Calu3 (cell line): ENCODE data around the gene JAZF1. TPM values are rescaled to one million over a fixed set of nuclear protein-coding genes. Genes with fewer than 3 reads are reported as not detected.
"Not testable (repeated sequence)": the region's sequence is repeated elsewhere in the genome, so short reads cannot be mapped to it uniquely, and the experiment has no call there.

Source experiments
- BruUV-seq: library from RNA; stranded (reverse); fragments of 400-500 nt; replicated peaks from 2 replicates; lab custom pipeline; 2021; lab: Mats Ljungman, UMichigan
- CTCF ChIA-PET: fragments of 300-600 bp; sonication (Branson Sonifier 250); formaldehyde crosslinking; loops from one replicate; lab custom pipeline; 2022; ENCODE audit warnings: antibody characterized with exemption; lab: Charles Lee
- DNase-seq: peaks from one replicate; pipeline ENCODE4 v3.0.0; 2022
- H3K27ac Mint-ChIP-seq: one replicate; pipeline ENCODE4 v1.8.0; 2022; ENCODE audit warnings: mixed read lengths; ENCODE audit not compliant: unreplicated experiment
- H3K27me3 Mint-ChIP-seq: one replicate; pipeline ENCODE4 v1.8.0; 2022; ENCODE audit warnings: mixed read lengths; ENCODE audit not compliant: unreplicated experiment
- H3K36me3 Mint-ChIP-seq: one replicate; pipeline ENCODE4 v1.8.0; 2022; ENCODE audit warnings: mild to moderate bottlenecking, moderate library complexity, mixed read lengths; ENCODE audit not compliant: insufficient read depth, unreplicated experiment
- H3K4me1 Mint-ChIP-seq: one replicate; pipeline ENCODE4 v1.8.0; 2022; ENCODE audit warnings: mild to moderate bottlenecking, low read depth, mixed read lengths; ENCODE audit not compliant: unreplicated experiment
- H3K4me3 Mint-ChIP-seq: one replicate; pipeline ENCODE4 v1.8.0; 2022; ENCODE audit warnings: mild to moderate bottlenecking, low read depth, moderate library complexity, mixed read lengths; ENCODE audit not compliant: unreplicated experiment
- H3K9me3 Mint-ChIP-seq: one replicate; pipeline ENCODE4 v1.8.0; 2022; ENCODE audit warnings: low read depth, mixed read lengths; ENCODE audit not compliant: unreplicated experiment
- CTCF ChIP-seq: fragments of 200-600 bp; IDR thresholded peaks from one replicate; pipeline ENCODE4 v1.8.0; 2022; ENCODE audit warnings: antibody characterized with exemption; ENCODE audit not compliant: unreplicated experiment
- intact Hi-C: fragments of 100-400 bp; cut with micrococcal nuclease; formaldehyde crosslinking; loops from one replicate; pipeline ENCODE4 v1.10.0; 2022; ENCODE audit not compliant: unreplicated experiment
- total RNA-seq: library from RNA; stranded (reverse); gene quantifications from 2 replicates; pipeline ENCODE4 v1.2.3, GENCODE V29; 2022

The JAZF1 gene
- total RNA-seq, 1 experiment from 2014 or later, result 10.7 TPM

DNA sequence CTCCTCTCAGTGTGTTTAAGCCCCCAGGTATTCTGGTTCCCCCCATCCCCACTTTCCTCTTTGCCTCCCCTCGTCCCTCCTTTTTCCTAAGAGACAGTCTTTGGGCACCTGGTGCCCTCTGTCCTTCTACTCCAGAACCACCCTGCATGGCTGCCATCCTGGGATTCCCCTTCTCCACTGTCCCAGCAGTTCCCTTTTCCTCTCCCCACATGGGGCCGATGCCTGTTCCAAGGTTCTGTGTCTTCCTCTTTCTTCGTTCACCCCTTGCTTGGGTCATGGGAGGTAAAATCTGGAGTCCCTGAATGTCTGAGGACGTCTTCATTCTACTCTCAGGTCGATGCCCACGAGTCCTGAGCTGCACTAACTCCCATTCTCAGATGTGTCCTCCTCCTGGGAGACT, 319.8 kb downstream of the JAZF1 start:
- H3K27ac Mint-ChIP-seq, result no peak overlapping the region
- no peak for TF ChIP-seq CTCF
- no peaks in the 10 kb centered on the region for H3K27me3 Mint-ChIP-seq
- H3K4me1 Mint-ChIP-seq, result no peaks in the 10 kb centered on the region
- no peaks in the 10 kb centered on the region for H3K9me3 Mint-ChIP-seq
- H3K4me3 Mint-ChIP-seq, result no peak overlapping the region
- intact Hi-C loops, result no loop called here
- CTCF ChIA-PET, result no interaction called here
- H3K36me3 Mint-ChIP-seq, result no peaks in the 10 kb centered on the region
- no peak for DNase-seq
- BruUV-seq, result no TSS peak

DNA sequence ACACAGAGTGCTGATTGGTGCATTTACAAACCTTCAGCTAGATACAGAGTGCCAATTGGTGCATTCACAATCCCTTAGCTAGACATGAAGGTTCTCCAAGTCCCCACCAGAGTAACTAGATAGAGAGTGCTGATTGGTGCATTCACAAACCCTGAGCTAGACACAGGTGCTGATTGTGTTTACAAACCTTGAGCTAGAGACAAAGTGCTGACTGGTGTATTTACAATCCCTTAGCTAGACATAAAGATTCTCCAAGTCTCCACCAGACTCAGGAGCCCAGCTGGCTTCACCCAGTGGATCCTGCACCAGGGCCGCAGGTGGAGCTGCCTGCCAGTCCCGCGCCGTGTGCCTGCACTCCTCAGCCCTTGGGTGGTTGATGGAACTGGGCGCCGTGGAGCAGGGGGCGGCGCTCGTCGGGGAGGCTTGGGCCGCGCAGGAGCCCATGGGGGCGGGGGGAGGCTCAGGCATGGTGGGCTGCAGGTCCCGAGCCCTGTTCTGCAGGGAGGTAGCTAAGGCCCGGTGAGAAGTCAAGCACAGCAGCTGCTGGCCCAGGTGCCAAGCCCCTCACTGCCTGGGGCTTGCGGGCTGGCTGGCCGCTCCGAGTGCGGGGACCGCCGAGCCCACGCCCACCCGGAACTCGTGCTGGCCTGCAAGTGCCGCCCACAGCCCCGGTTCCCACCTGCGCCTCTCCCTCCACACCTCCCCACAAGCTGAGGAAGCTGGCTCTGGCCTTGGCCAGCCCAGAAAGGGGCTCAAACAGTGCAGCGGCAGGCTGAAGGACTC, 323.7 kb downstream of the JAZF1 start:
- H3K36me3 Mint-ChIP-seq, CTCF ChIA-PET, DNase-seq, H3K27me3 Mint-ChIP-seq, H3K4me1 Mint-ChIP-seq, H3K9me3 Mint-ChIP-seq, H3K4me3 Mint-ChIP-seq, intact Hi-C loops, H3K27ac Mint-ChIP-seq, BruUV-seq: not testable (repeated sequence)

- BruUV-seq, result no TSS peak
- H3K27ac Mint-ChIP-seq, result no peak overlapping the region
- intact Hi-C loops, result no loop called here
- no peak for DNase-seq
- H3K4me3 Mint-ChIP-seq, result no peak overlapping the region
- peaks cover 5% of the 10 kb centered on the region for H3K9me3 Mint-ChIP-seq
- H3K27me3 Mint-ChIP-seq, result no peaks in the 10 kb centered on the region
- TF ChIP-seq CTCF, result no peak
- no peaks in the 10 kb centered on the region for H3K4me1 Mint-ChIP-seq
- CTCF ChIA-PET, result interaction anchor here (0.7 kb wide), 1 partner anchor 67 kb away, joined by 3 read pairs; no protein-coding TSS in a partner anchor
- no peaks in the 10 kb centered on the region for H3K36me3 Mint-ChIP-seq
These were observed 330.1 kb downstream of the JAZF1 start for GRCh38 chr7:27850531-27850930.

GRCh38 chr7:27846388-27846787, 334.2 kb downstream of the JAZF1 start:
- H3K36me3 Mint-ChIP-seq, result no peaks in the 10 kb centered on the region
- H3K9me3 Mint-ChIP-seq, result no peaks in the 10 kb centered on the region
- intact Hi-C loops, result no loop called here
- no TSS peak for BruUV-seq
- no peak overlapping the region for H3K4me3 Mint-ChIP-seq
- CTCF ChIA-PET, result interaction anchor here (0.6 to 1.1 kb wide), 2 partner anchors 13 to 900 kb away, joined by 3 read pairs; no protein-coding TSS in a partner anchor
- H3K4me1 Mint-ChIP-seq, result no peaks in the 10 kb centered on the region
- DNase-seq, result no peak
- H3K27ac Mint-ChIP-seq, result no peak overlapping the region
- no peaks in the 10 kb centered on the region for H3K27me3 Mint-ChIP-seq
- TF ChIP-seq CTCF, result no peak
